IMR-90 (cell line): ENCODE measurements around the gene ERCC5. TPM values are rescaled to one million over a fixed set of nuclear protein-coding genes. Genes with fewer than 3 reads are reported as not detected.
A peak's percentile ranks its signal among the peaks of the same experiment; 100 is the strongest.

Source experiments
- ATAC-seq: fragments of 200-7000 bp; cut with Tn5 transposase; 2 replicates; pipeline ENCODE4 v1.9.1; 2020; ENCODE audit warnings: low read depth, mild to moderate bottlenecking, moderate library complexity
- BruUV-seq: library from RNA; stranded (reverse); fragments of 400-500 nt; replicated peaks from 2 replicates; lab custom pipeline; 2021; lab: Mats Ljungman, UMichigan
- CTCF ChIA-PET: fragments of 300-600 bp; formaldehyde crosslinking; extraction: SDS; loops from one replicate; lab custom pipeline; 2021; ENCODE audit warnings: antibody characterized with exemption; lab: Yijun Ruan, JAX
- POLR2A ChIA-PET: fragments of 300-600 bp; sonication (Branson Sonifier 250); formaldehyde crosslinking; loops from one replicate; lab custom pipeline; 2022; ENCODE audit warnings: antibody characterized with exemption; ENCODE audit not compliant: unreplicated experiment; lab: Charles Lee
- DNase-seq: peaks from one replicate; pipeline ENCODE4 v3.0.0; 2013
- H2AFZ ChIP-seq: replicated peaks from 2 replicates; pipeline ENCODE3; 2013; ENCODE audit warnings: low read length, mild to moderate bottlenecking; ENCODE audit not compliant: poor library complexity
- H2AK5ac ChIP-seq: 2 replicates; pipeline ENCODE4 v1.6.1; 2013; ENCODE audit warnings: low read depth, low read length, inconsistent platforms
- H2AK9ac ChIP-seq: replicated peaks from 2 replicates; pipeline ENCODE3; 2013; ENCODE audit warnings: mild to moderate bottlenecking, low read depth, low read length, moderate library complexity; ENCODE audit not compliant: poor library complexity
- H2BK120ac ChIP-seq: 2 replicates; pipeline ENCODE4 v1.6.1; 2013; ENCODE audit warnings: low read depth, low read length, inconsistent platforms
- H2BK15ac ChIP-seq: 3 replicates; pipeline ENCODE4 v1.6.1; 2013; ENCODE audit warnings: low read depth, low read length, inconsistent platforms
- H2BK20ac ChIP-seq: 2 replicates; pipeline ENCODE4 v1.6.1; 2013; ENCODE audit warnings: low read depth, mild to moderate bottlenecking, inconsistent platforms, low read length, moderate library complexity
- H2BK5ac ChIP-seq: 2 replicates; pipeline ENCODE4 v1.6.1; 2013; ENCODE audit warnings: mild to moderate bottlenecking, low read depth, low read length, inconsistent platforms; ENCODE audit not compliant: poor library complexity, severe bottlenecking
- H3K14ac ChIP-seq: replicated peaks from 2 replicates; pipeline ENCODE4 v1.6.1; 2013; ENCODE audit warnings: low read depth, low read length, inconsistent platforms
- H3K18ac ChIP-seq: 2 replicates; pipeline ENCODE4 v1.6.1; 2013; ENCODE audit warnings: low read depth, low read length, control low read depth
- H3K23ac ChIP-seq: 2 replicates; pipeline ENCODE4 v1.6.1; 2013; ENCODE audit warnings: low read depth, low read length, inconsistent platforms
- H3K27ac ChIP-seq: 2 replicates; pipeline ENCODE4 v1.5.1; 2013; ENCODE audit warnings: mild to moderate bottlenecking, control low read depth, low read length; ENCODE audit not compliant: insufficient read depth
- H3K27me3 ChIP-seq: 2 replicates; pipeline ENCODE4 v1.6.1; 2013; ENCODE audit warnings: low read length; ENCODE audit not compliant: control insufficient read depth, insufficient read depth
- H3K36me3 ChIP-seq: 2 replicates; pipeline ENCODE4 v1.6.1; 2013; ENCODE audit warnings: low read length, mixed read lengths; ENCODE audit not compliant: control insufficient read depth, insufficient read depth
- H3K4ac ChIP-seq: 2 replicates; pipeline ENCODE4 v1.6.1; 2013; ENCODE audit warnings: low read depth, low read length, inconsistent platforms
- H3K4me1 ChIP-seq: 2 replicates; pipeline ENCODE4 v1.6.1; 2013; ENCODE audit warnings: low read length, mixed read lengths; ENCODE audit not compliant: control insufficient read depth, insufficient read depth
- H3K4me2 ChIP-seq: 2 replicates; pipeline ENCODE4 v1.6.1; 2013; ENCODE audit warnings: low read depth, mild to moderate bottlenecking, control low read depth, low read length, moderate library complexity
- H3K4me3 ChIP-seq: 2 replicates; pipeline ENCODE4 v1.5.1; 2013; ENCODE audit warnings: low read depth, mild to moderate bottlenecking, control low read depth, low read length, moderate library complexity; ENCODE audit not compliant: insufficient read depth
- H3K56ac ChIP-seq: 2 replicates; pipeline ENCODE4 v1.6.1; 2013; ENCODE audit warnings: low read length, inconsistent platforms; ENCODE audit not compliant: insufficient read depth; ENCODE audit errors: extremely low read depth
- H3K79me1 ChIP-seq, 2 experiments: 2 replicates each; pipeline ENCODE4 v1.6.1; 2013; ENCODE audit warnings: low read length in 2 of 2, inconsistent platforms in 1 of 2, low read depth in 1 of 2
- H3K9ac ChIP-seq: 2 replicates; pipeline ENCODE4 v1.6.1; 2013; ENCODE audit warnings: low read depth, low read length, control low read depth
- H3K9me1 ChIP-seq: 2 replicates; pipeline ENCODE4 v1.6.1; 2013; ENCODE audit warnings: low read length, inconsistent platforms; ENCODE audit not compliant: insufficient read depth
- H3K9me3 ChIP-seq: 2 replicates; pipeline ENCODE4 v1.6.1; 2013; ENCODE audit warnings: low read length; ENCODE audit not compliant: control insufficient read depth, insufficient read depth
- H4K20me1 ChIP-seq: 2 replicates; pipeline ENCODE4 v1.6.1; 2013; ENCODE audit warnings: low read length, inconsistent platforms; ENCODE audit not compliant: insufficient read depth
- H4K5ac ChIP-seq: 2 replicates; pipeline ENCODE4 v1.6.1; 2013; ENCODE audit warnings: mild to moderate bottlenecking, low read depth, low read length, control low read depth
- H4K8ac ChIP-seq, 2 experiments: 2 replicates each; pipeline ENCODE4 v1.6.1; 2013; ENCODE audit warnings: low read depth in 2 of 2, low read length in 2 of 2, control low read depth in 1 of 2, inconsistent platforms in 1 of 2
- H4K91ac ChIP-seq: 2 replicates; pipeline ENCODE4 v1.6.1; 2013; ENCODE audit warnings: low read depth, low read length, inconsistent platforms; ENCODE audit not compliant: insufficient read depth
- CEBPB ChIP-seq: IDR thresholded peaks from 2 replicates; pipeline ENCODE4 v1.6.1; 2012; ENCODE audit warnings: low read depth, low read length, improper control_type of control experiment
- CTCF ChIP-seq: conservative IDR thresholded peaks from 2 replicates; pipeline ENCODE4 v1.5.1; 2012; ENCODE audit warnings: mild to moderate bottlenecking, low read depth, low read length, improper control_type of control experiment
- ELK1 ChIP-seq: fragments of 150-350 bp; IDR thresholded peaks from 2 replicates; pipeline ENCODE4 v1.6.1; 2016; ENCODE audit warnings: low read depth, mild to moderate bottlenecking, low read length, moderate library complexity, borderline replicate concordance
- FOS ChIP-seq: fragments of 150-350 bp; IDR thresholded peaks from 2 replicates; pipeline ENCODE4 v1.6.1; 2016; ENCODE audit warnings: low read depth, low read length
- MAFK ChIP-seq: IDR thresholded peaks from 2 replicates; pipeline ENCODE4 v1.6.1; 2012; ENCODE audit warnings: low read depth, low read length, improper control_type of control experiment
- MXI1 ChIP-seq: IDR thresholded peaks from 2 replicates; pipeline ENCODE4 v1.6.1; 2012; ENCODE audit warnings: low read depth, mild to moderate bottlenecking, low read length, moderate library complexity, borderline replicate concordance
- NFE2L2 ChIP-seq: fragments of 150-350 bp; IDR thresholded peaks from 2 replicates; pipeline ENCODE4 v1.6.1; 2016; ENCODE audit warnings: low read depth, mild to moderate bottlenecking, low read length
- POLR2A ChIP-seq: IDR thresholded peaks from 2 replicates; pipeline ENCODE4 v1.6.1; 2012; ENCODE audit warnings: mild to moderate bottlenecking, low read depth, low read length
- RFX5 ChIP-seq: IDR thresholded peaks from 2 replicates; pipeline ENCODE4 v1.8.0; 2012; ENCODE audit warnings: low read depth, mild to moderate bottlenecking, low read length, moderate library complexity
- SMC3 ChIP-seq: fragments of 150-350 bp; IDR thresholded peaks from 2 replicates; pipeline ENCODE4 v1.6.1; 2016; ENCODE audit warnings: low read depth, mild to moderate bottlenecking, antibody characterized with exemption, low read length, moderate library complexity
- USF2 ChIP-seq: fragments of 150-350 bp; IDR thresholded peaks from 2 replicates; pipeline ENCODE4 v1.6.1; 2017; ENCODE audit warnings: mild to moderate bottlenecking, antibody characterized with exemption, low read length, low read depth
- WGBS, 2 experiments: methylation state at CpG; one replicate each; pipeline versions ENCODE4 v1.1.5 to v1.1.7; 2013; ENCODE audit warnings: missing lambda C conversion rate in 2 of 2; ENCODE audit not compliant: insufficient read length in 1 of 2; ENCODE audit errors: extremely low coverage in 2 of 2; 5-methylcytosine and 5-hydroxymethylcytosine counted together
- dilution Hi-C: fragments of 300-500 bp; cut with HindIII; formaldehyde crosslinking; loops from one replicate; pipeline ENCODE4 v1.14.3; 2018; ENCODE audit warnings: low sequenced_read_pairs; ENCODE audit not compliant: unreplicated experiment
- in situ Hi-C: fragments of 300-500 bp; cut with MboI; formaldehyde crosslinking; loops from 3 replicates; pipeline ENCODE4 v1.14.3; 2019; ENCODE audit warnings: low sequenced_read_pairs, inconsistent platforms, mixed read lengths
- intact Hi-C: fragments of 100-400 bp; cut with micrococcal nuclease; formaldehyde crosslinking; loops from 2 replicates; pipeline ENCODE4 v1.10.0; 2022
- polyA plus RNA-seq, 3 experiments: library from polyadenylated mRNA; depleted of rRNA; stranded (reverse); fragments of >200 nt; gene quantifications; 2 replicates each; pipeline ENCODE4 v1.2.3, GENCODE V29; 2012; ENCODE audit warnings: low replicate concordance in 1 of 3
- total RNA-seq: library from RNA; depleted of rRNA; stranded (reverse); fragments of >200 nt; gene quantifications from 2 replicates; pipeline ENCODE4 v1.2.3, GENCODE V29; 2012

The ERCC5 gene
- total and polyA plus RNA-seq, 2 of the 4 experiments (the other 2 are of a cell fraction) = 29.7 to 34.4 TPM

- Histone ChIP-seq H3K4me2 (no peak overlapping the region), H4K20me1 (peaks cover 14% of the 10 kb centered on the region; the same call in 1 of the 2 replicates), H3K27me3 (no peaks in the 10 kb centered on the region), H2AK9ac (no peak overlapping the region), H2AK5ac (no peak overlapping the region), H2AFZ (no peak overlapping the region), H2BK20ac (no peak overlapping the region), H3K9ac (no peak overlapping the region), H2BK120ac (no peak overlapping the region), H4K8ac (0 out of 4 replicates have a peak overlapping the region, but pooled peaks of 1 of the 2 experiments have one; percentile 21), H3K36me3 (peaks cover 30% of the 10 kb centered on the region), H3K14ac (no peak overlapping the region), H3K9me1 (no peaks in the 10 kb centered on the region), H3K27ac (no peak overlapping the region), H3K4ac (no peak overlapping the region), H2BK5ac (peak overlapping the region; percentile 5), H3K4me1 (peaks cover 4% of the 10 kb centered on the region), H2BK15ac (no peak overlapping the region), H3K18ac (no peak overlapping the region), H3K56ac (no peak overlapping the region), H3K79me1 (peaks cover 5 to 9% of the 10 kb centered on the region in 2 experiments; a peak in 2 of 4 replicates), H3K9me3 (no peaks in the 10 kb centered on the region), H3K23ac (no peak overlapping the region), H4K91ac (no peak overlapping the region), H4K5ac (no peak overlapping the region), H3K4me3 (no peak overlapping the region)
- WGBS, 2 experiments = 100% methylated on average over 1 of the region's 5 CpGs; no CpG with 5 or more reads in 1 of the 2 experiments
- no TSS peak for BruUV-seq
- in situ Hi-C loops (no loop called here), dilution Hi-C loops (no loop called here), intact Hi-C loops (no loop called here)
- TF ChIP-seq USF2 (no peak), ELK1 (no peak), SMC3 (no peak), CEBPB (no peak), POLR2A (no peak), FOS (no peak), NFE2L2 (no peak), CTCF (no peak), MXI1 (no peak), MAFK (no peak), RFX5 (no peak)
- ChIA-PET CTCF (interaction anchor here (1.2 to 1.6 kb wide), 5 partner anchors 8 to 41 kb away, joined by 3 to 6 read pairs (median 5); no protein-coding TSS in a partner anchor), POLR2A (no interaction called here)
- ATAC-seq = peak; percentile 20
- DNase-seq = no peak
Measured at GRCh38 chr13:102869948-102870676, 24.3 kb downstream of the ERCC5 start.
